Measurements from ENCODE around the gene SLC38A8. TPM values are rescaled to one million over a fixed set of nuclear protein-coding genes. Genes with fewer than 3 reads are reported as not detected.

Gene SLC38A8
- total and polyA plus RNA-seq, 8 donors: 0.08 TPM; not detected in 7

GRCh38 chr16:83992624-83993023 lies 50.0 kb downstream of the SLC38A8 start:
- no peak for DNase-seq
- H3K27ac ChIP-seq: no peak overlapping the region
- peaks cover 0 to 69% (median 25%) of the 10 kb centered on the region in 3 donors for H3K27me3 ChIP-seq
- peaks cover 0 to 5% (median 0%) of the 10 kb centered on the region in 4 donors for H3K4me1 ChIP-seq
- WGBS, 5 donors: 68 to 76% (median 73%) methylated on average over 6 of the region's 6 CpGs
- H3K9me3 ChIP-seq: no peaks in the 10 kb centered on the region
- no peak overlapping the region for H3K4me3 ChIP-seq
- intact Hi-C loops (cut with DNase I; ENCODE audit: low total_unique reads): no loop called here
- TF ChIP-seq POLR2A (IDR thresholded peaks at IDR 0.05) (no peak), POLR2AphosphoS5 (IDR thresholded peaks at IDR 0.05) (no peak), EP300 (IDR thresholded peaks at IDR 0.05) (no peak), CTCF (IDR thresholded peaks at IDR 0.05) (no peak)
- H3K36me3 ChIP-seq: no peaks in the 10 kb centered on the region

DNA sequence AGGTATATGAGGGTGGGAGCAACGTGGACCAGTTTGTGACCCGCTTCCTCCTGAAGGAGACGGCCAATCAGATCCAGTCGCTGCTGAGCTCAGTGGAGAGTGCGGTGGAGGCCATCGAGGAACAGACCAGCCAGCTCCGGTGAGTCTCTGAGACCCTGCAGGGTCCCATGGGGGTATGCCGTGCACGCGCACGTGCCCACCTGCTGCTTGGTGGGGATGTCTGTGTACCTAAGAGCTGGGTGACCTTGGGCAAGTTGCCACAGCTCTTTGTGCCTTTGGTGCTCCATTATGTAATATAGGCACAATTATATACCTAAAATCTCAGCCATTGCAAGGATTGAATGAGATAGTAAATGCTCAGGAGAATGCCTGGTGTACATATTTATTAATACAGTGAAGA lies 52.1 kb downstream of the SLC38A8 start:
- H3K4me3 ChIP-seq: no peak overlapping the region
- intact Hi-C loops (cut with DNase I; ENCODE audit: low total_unique reads): no loop called here
- no peaks in the 10 kb centered on the region for H3K36me3 ChIP-seq
- H3K27me3 ChIP-seq: peaks cover 0 to 51% (median 9%) of the 10 kb centered on the region in 3 donors
- no peaks in the 10 kb centered on the region for H3K4me1 ChIP-seq
- 88 to 94% (median 90%) methylated on average over 8 to 11 of the region's 11 CpGs for WGBS, 5 donors
- TF ChIP-seq POLR2AphosphoS5 (IDR thresholded peaks at IDR 0.05) (no peak), CTCF (IDR thresholded peaks at IDR 0.05) (no peak), EP300 (IDR thresholded peaks at IDR 0.05) (no peak), POLR2A (IDR thresholded peaks at IDR 0.05) (no peak)
- no peak overlapping the region for H3K27ac ChIP-seq
- H3K9me3 ChIP-seq: no peaks in the 10 kb centered on the region
- no peak for DNase-seq

- no peak overlapping the region for H3K27ac ChIP-seq
- intact Hi-C loops (cut with DNase I; ENCODE audit: low total_unique reads): no loop called here
- TF ChIP-seq POLR2AphosphoS5 (IDR thresholded peaks at IDR 0.05) (no peak), POLR2A (IDR thresholded peaks at IDR 0.05) (no peak), CTCF (IDR thresholded peaks at IDR 0.05) (no peak), EP300 (IDR thresholded peaks at IDR 0.05) (no peak)
- H3K4me1 ChIP-seq: no peaks in the 10 kb centered on the region
- DNase-seq: no peak
- no peak overlapping the region for H3K4me3 ChIP-seq
- WGBS, 5 donors: 57 to 65% (median 59%) methylated on average over 8 of the region's 8 CpGs
- H3K9me3 ChIP-seq: no peaks in the 10 kb centered on the region
- peaks cover 0 to 48% (median 5%) of the 10 kb centered on the region in 3 donors for H3K27me3 ChIP-seq
- H3K36me3 ChIP-seq: no peaks in the 10 kb centered on the region
Observed at GRCh38 chr16:83989300-83989699, 53.3 kb downstream of the SLC38A8 start.

DNA sequence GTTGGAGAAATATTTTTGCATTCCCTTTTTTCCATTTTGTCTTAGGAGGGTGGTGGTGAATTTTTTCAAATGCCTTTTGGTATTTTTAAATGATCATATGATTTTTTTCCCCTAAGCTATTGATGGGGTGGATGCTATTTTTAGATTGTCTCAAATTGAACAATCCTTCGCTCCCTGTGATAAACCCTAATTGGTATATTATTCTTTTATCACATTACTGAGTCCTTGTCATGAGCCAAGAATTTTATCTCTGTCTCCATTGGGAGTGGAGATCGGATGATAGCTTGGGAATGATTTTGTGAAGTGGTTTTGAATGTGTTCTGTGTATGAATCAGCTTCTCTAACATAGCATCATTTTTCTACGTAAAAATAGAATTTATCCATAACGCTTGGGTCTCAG lies 59.1 kb downstream of the SLC38A8 start:
- H3K27ac ChIP-seq: no peak overlapping the region
- no peaks in the 10 kb centered on the region for H3K4me1 ChIP-seq
- peaks cover 0 to 3% (median 0%) of the 10 kb centered on the region in 3 donors for H3K27me3 ChIP-seq
- no peak for TF ChIP-seq POLR2A (IDR thresholded peaks at IDR 0.05)
- TF ChIP-seq CTCF (IDR thresholded peaks at IDR 0.05): no peak
- no peak for TF ChIP-seq EP300 (IDR thresholded peaks at IDR 0.05)
- no peak for TF ChIP-seq POLR2AphosphoS5 (IDR thresholded peaks at IDR 0.05)
- intact Hi-C loops (cut with DNase I; ENCODE audit: low total_unique reads): no loop called here
- 62 to 70% (median 65%) methylated on average over 4 of the region's 4 CpGs for whole genome bisulfite sequencing, 5 donors
- no peaks in the 10 kb centered on the region for H3K36me3 ChIP-seq
- H3K9me3 ChIP-seq: peaks cover 0 to 9% (median 6%) of the 10 kb centered on the region in 4 donors
- H3K4me3 ChIP-seq: no peak overlapping the region
- DNase-seq: no peak
